CD4-positive, alpha-beta T cell (primary cell): ENCODE measurements around the gene CYP19A1. TPM values are rescaled to one million over a fixed set of nuclear protein-coding genes. Genes with fewer than 3 reads are reported as not detected.

ENCODE experiments used
- ATAC-seq: fragments of 200-7000 bp; cut with Tn5 transposase; one replicate; pipeline ENCODE4 v1.10.0; 2022; ENCODE audit warnings: mild to moderate bottlenecking; ENCODE audit not compliant: poor library complexity
- CTCF ChIA-PET: fragments of 350-600 bp; sonication (Branson Sonifier 250); formaldehyde crosslinking; loops from one replicate; lab custom pipeline; 2021; ENCODE audit warnings: antibody characterized with exemption, inconsistent platforms; lab: Charles Lee
- POLR2A ChIA-PET: fragments of 350-600 bp; sonication (Branson Sonifier 250); formaldehyde crosslinking; loops from one replicate; lab custom pipeline; 2021; ENCODE audit warnings: antibody characterized with exemption, inconsistent platforms; lab: Charles Lee
- DNase-seq, 14 experiments: peaks; one replicate each; pipeline ENCODE4 v3.0.0-alpha.2; 2013 to 2020; ENCODE audit warnings: mixed read lengths in 2 of 14
- H3K27ac ChIP-seq, 2 donors: one replicate each; pipeline versions ENCODE4 v1.5.1 to v1.7.0; 2013; ENCODE audit warnings: low read length in 2 of 2, low read depth in 1 of 2, mild to moderate bottlenecking in 1 of 2
- H3K27me3 ChIP-seq, 2 experiments: 1 replicate in 1 of 2; 2 replicates in 1 of 2; pipeline versions ENCODE4 v1.6.1 to v1.7.0; 2013; ENCODE audit warnings: low read length in 2 of 2, control low read depth in 1 of 2, mild to moderate bottlenecking in 1 of 2, moderate library complexity in 1 of 2; ENCODE audit not compliant: insufficient read depth in 2 of 2, control insufficient read depth in 1 of 2
- H3K36me3 ChIP-seq: one replicate; pipeline ENCODE4 v1.6.1; 2013; ENCODE audit warnings: low read length, control low read depth; ENCODE audit not compliant: insufficient read depth
- H3K4me1 ChIP-seq: one replicate; pipeline ENCODE4 v1.6.1; 2013; ENCODE audit warnings: low read length, control low read depth; ENCODE audit not compliant: insufficient read depth
- H3K4me3 ChIP-seq: one replicate; pipeline ENCODE4 v1.5.1; 2013; ENCODE audit warnings: mild to moderate bottlenecking, low read length, moderate library complexity
- H3K9me3 ChIP-seq, 2 experiments: 1 replicate in 1 of 2; 2 replicates in 1 of 2; pipeline versions ENCODE4 v1.6.1 to v1.7.0; 2013; ENCODE audit warnings: low read length in 2 of 2, mild to moderate bottlenecking in 2 of 2, control low read depth in 1 of 2, moderate library complexity in 1 of 2; ENCODE audit not compliant: control insufficient read depth in 1 of 2, insufficient read depth in 1 of 2
- H3K27ac Mint-ChIP-seq: one replicate; pipeline ENCODE4 v1.8.0; 2020; ENCODE audit warnings: mixed read lengths
- H3K27me3 Mint-ChIP-seq: one replicate; pipeline ENCODE4 v1.8.0; 2021; ENCODE audit warnings: mixed read lengths
- H3K36me3 Mint-ChIP-seq: one replicate; pipeline ENCODE4 v1.8.0; 2021; ENCODE audit warnings: low read depth, mixed read lengths
- H3K4me1 Mint-ChIP-seq: one replicate; pipeline ENCODE4 v1.8.0; 2021; ENCODE audit warnings: low read depth, mixed read lengths
- H3K4me3 Mint-ChIP-seq: one replicate; pipeline ENCODE4 v1.8.0; 2020; ENCODE audit warnings: mild to moderate bottlenecking, mixed read lengths
- H3K9me3 Mint-ChIP-seq: one replicate; pipeline ENCODE4 v1.8.0; 2020; ENCODE audit warnings: mixed read lengths
- CTCF ChIP-seq: fragments of 200-600 bp; IDR thresholded peaks from one replicate; pipeline ENCODE4 v1.8.0; 2022; ENCODE audit warnings: antibody characterized with exemption, mild to moderate bottlenecking
- intact Hi-C, 2 experiments: fragments of 100-400 bp; cut with DNase I in 1 of 2; cut with micrococcal nuclease in 1 of 2; formaldehyde crosslinking; loops; one replicate each; pipeline versions ENCODE4 v1.15.1 to v1.9.0; 2023 to 2025; cut with DNase I, micrococcal nuclease
- total RNA-seq, 174 experiments: library from RNA in 2 of 174; stranded (reverse) in 2 of 174; gene quantifications; one replicate each; pipeline ENCODE4 v1.2.3 and lab custom pipeline; 2021 to 2026

CYP19A1 gene
- total RNA-seq, 2 experiments from 2014 or later = not detected

- intact Hi-C loops = no loop called here
These were observed 94.0 kb downstream of the CYP19A1 start for GRCh38 chr15:51244423-51244869.

GRCh38 chr15:51243774-51244173 lies 94.6 kb downstream of the CYP19A1 start:
- no peaks in the 10 kb centered on the region for H3K9me3 Mint-ChIP-seq

More at GRCh38 chr15:51244423-51244869, 94.0 kb downstream of the CYP19A1 start:
- Histone ChIP-seq H3K4me3 (no peak overlapping the region), H3K27ac (no peak overlapping the region), H3K36me3 (no peaks in the 10 kb centered on the region), H3K4me1 (no peaks in the 10 kb centered on the region), H3K9me3 (no peaks in the 10 kb centered on the region), H3K27me3 (no peaks in the 10 kb centered on the region)
- peaks cover 19% of the 10 kb centered on the region for H3K27me3 Mint-ChIP-seq
- DNase-seq (no peak), ATAC-seq (no peak)
- H3K36me3 Mint-ChIP-seq = no peaks in the 10 kb centered on the region
- ChIA-PET POLR2A (no interaction called here), CTCF (no interaction called here)
- no peak overlapping the region for H3K27ac Mint-ChIP-seq
- H3K4me3 Mint-ChIP-seq = no peak overlapping the region
- H3K9me3 Mint-ChIP-seq = no peaks in the 10 kb centered on the region
- TF ChIP-seq CTCF = no peak
- H3K4me1 Mint-ChIP-seq = no peaks in the 10 kb centered on the region

DNA sequence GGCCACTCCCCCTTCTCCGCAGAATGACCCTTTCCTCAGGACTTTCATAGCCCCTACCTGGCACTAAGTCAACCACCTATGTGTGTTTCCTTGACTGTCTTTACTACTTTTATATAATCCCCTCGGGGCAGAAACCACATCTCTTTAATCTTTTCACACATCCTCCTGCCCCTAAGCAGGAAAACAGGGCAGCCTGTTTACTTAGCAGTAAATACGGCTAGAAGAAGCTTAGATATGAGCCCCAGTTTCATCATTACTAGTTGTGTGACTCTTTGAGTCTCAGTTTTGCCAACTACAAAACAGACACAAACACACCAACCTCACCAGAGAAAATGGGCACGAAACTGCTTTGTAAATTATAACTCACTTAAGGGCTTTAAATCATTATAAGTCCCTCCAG lies 98.3 kb downstream of the CYP19A1 start:
- H3K4me1 ChIP-seq = no peaks in the 10 kb centered on the region
- peaks cover 29% of the 10 kb centered on the region for H3K27me3 Mint-ChIP-seq
- no peak overlapping the region for H3K4me3 Mint-ChIP-seq
- no peaks in the 10 kb centered on the region for H3K9me3 ChIP-seq
- no peak for TF ChIP-seq CTCF
- CTCF ChIA-PET = no interaction called here
- H3K4me3 ChIP-seq = no peak overlapping the region
- no peaks in the 10 kb centered on the region for H3K9me3 Mint-ChIP-seq
- H3K36me3 ChIP-seq = no peaks in the 10 kb centered on the region
- ATAC-seq = no peak
- H3K4me1 Mint-ChIP-seq = no peaks in the 10 kb centered on the region
- intact Hi-C loops = no loop called here
- POLR2A ChIA-PET = no interaction called here
- DNase-seq = no peak
- H3K27ac Mint-ChIP-seq = no peak overlapping the region
- H3K27ac ChIP-seq = no peak overlapping the region
- no peaks in the 10 kb centered on the region for H3K27me3 ChIP-seq
- no peaks in the 10 kb centered on the region for H3K36me3 Mint-ChIP-seq

More at GRCh38 chr15:51243774-51244173, 94.6 kb downstream of the CYP19A1 start:
- intact Hi-C loops = no loop called here
- Mint-ChIP-seq H3K27me3 (peaks cover 19% of the 10 kb centered on the region), H3K4me1 (no peaks in the 10 kb centered on the region), H3K27ac (no peak overlapping the region), H3K4me3 (no peak overlapping the region), H3K36me3 (no peaks in the 10 kb centered on the region)
- no peak overlapping the region for H3K4me3 ChIP-seq
- no peaks in the 10 kb centered on the region for H3K36me3 ChIP-seq
- H3K27ac ChIP-seq = no peak overlapping the region
- ATAC-seq (no peak), DNase-seq (no peak)
- no peaks in the 10 kb centered on the region for H3K9me3 ChIP-seq
- no peaks in the 10 kb centered on the region for H3K4me1 ChIP-seq
- ChIA-PET POLR2A (no interaction called here), CTCF (no interaction called here)
- H3K27me3 ChIP-seq = no peaks in the 10 kb centered on the region
- no peak for TF ChIP-seq CTCF
